HepG2 (cell line): Measurements from ENCODE around the gene P3H3. TPM values are rescaled to one million over a fixed set of nuclear protein-coding genes. Genes with fewer than 3 reads are reported as not detected.
A peak's percentile ranks its signal among the peaks of the same experiment; 100 is the strongest.

Experiments
- HCFC1 ChIP-seq: fragments of 150-350 bp; IDR thresholded peaks from 2 replicates; pipeline ENCODE4 v1.6.1; 2014; ENCODE audit warnings: low read depth, low read length
- MAFF ChIP-seq: IDR thresholded peaks from 2 replicates; pipeline ENCODE4 v1.6.1; 2011; ENCODE audit warnings: low read depth, low read length, improper control_type of control experiment
- MATR3 ChIP-seq: sonication (generic); formaldehyde crosslinking; IDR thresholded peaks from 2 replicates; pipeline ENCODE4 v1.4.0; 2020; ENCODE audit warnings: missing genetic modification reagents
- MIER3 ChIP-seq: IDR thresholded peaks from 2 replicates; pipeline ENCODE4 v1.6.1; 2016; ENCODE audit warnings: missing compliant biosample characterization, borderline replicate concordance
- MXD4 ChIP-seq: IDR thresholded peaks from 2 replicates; pipeline ENCODE4 v1.6.1; 2016; ENCODE audit warnings: mild to moderate bottlenecking, missing biosample characterization, missing genetic modification reagents
- NR2F2 ChIP-seq: IDR thresholded peaks from 2 replicates; pipeline ENCODE4 v1.6.1; 2012; ENCODE audit warnings: low read depth, inconsistent platforms, borderline replicate concordance
- NR2F6 ChIP-seq, 2 experiments: IDR thresholded peaks; 2 replicates each; pipeline ENCODE4 v1.6.1; 2016; ENCODE audit warnings: antibody characterized with exemption in 1 of 2, mild to moderate bottlenecking in 1 of 2
- SNAI1 ChIP-seq: sonication (generic); formaldehyde crosslinking; IDR thresholded peaks from 2 replicates; pipeline ENCODE4 v1.5.0; 2020; ENCODE audit warnings: mild to moderate bottlenecking, missing genetic modification reagents, borderline replicate concordance
- SOX6 ChIP-seq, 2 experiments: fragments of 450-650 bp in 1 of 2; sonication (generic) in 1 of 2; formaldehyde crosslinking in 1 of 2; IDR thresholded peaks; 2 replicates each; pipeline versions ENCODE4 v1.4.0 to v1.6.1; 2017 to 2020; ENCODE audit warnings: antibody characterized with exemption in 1 of 2, mild to moderate bottlenecking in 1 of 2, missing genetic modification reagents in 1 of 2
- U2AF1 ChIP-seq: fragments of 200-400 bp; formaldehyde crosslinking; optimal IDR thresholded peaks from 2 replicates; pipeline ENCODE3; 2017; ENCODE audit warnings: mild to moderate bottlenecking, low read depth, low read length
- XRCC5 ChIP-seq: fragments of 200-400 bp; formaldehyde crosslinking; optimal IDR thresholded peaks from 2 replicates; pipeline ENCODE3; 2017; ENCODE audit warnings: mild to moderate bottlenecking, low read length
- ZFP1 ChIP-seq: IDR thresholded peaks from 2 replicates; pipeline ENCODE4 v1.6.1; 2016
- ZNF124 ChIP-seq: sonication (generic); formaldehyde crosslinking; IDR thresholded peaks from 2 replicates; pipeline ENCODE4 v1.4.0; 2020; ENCODE audit warnings: missing genetic modification reagents
- ZNF205 ChIP-seq: IDR thresholded peaks from 2 replicates; pipeline ENCODE4 v1.6.1; 2018; ENCODE audit warnings: missing biosample characterization, missing genetic modification reagents
- ZNF549 ChIP-seq: sonication (generic); formaldehyde crosslinking; IDR thresholded peaks from 2 replicates; pipeline ENCODE4 v1.5.0; 2020; ENCODE audit warnings: missing genetic modification reagents
- ZNF878 ChIP-seq: sonication (generic); formaldehyde crosslinking; IDR thresholded peaks from 2 replicates; pipeline ENCODE4 v1.8.1; 2023; ENCODE audit warnings: mild to moderate bottlenecking, missing genetic modification reagents, moderate library complexity
- ZNF879 ChIP-seq: sonication (generic); formaldehyde crosslinking; IDR thresholded peaks from 2 replicates; pipeline ENCODE4 v1.8.1; 2023; ENCODE audit warnings: missing genetic modification reagents
- ZNF883 ChIP-seq: sonication (generic); formaldehyde crosslinking; IDR thresholded peaks from 2 replicates; pipeline ENCODE4 v1.5.1; 2020; ENCODE audit warnings: mild to moderate bottlenecking, missing genetic modification reagents; ENCODE audit errors: not compliant biosample characterization
- polyA plus RNA-seq, 8 experiments: library from polyadenylated mRNA; depleted of rRNA in 3 of 8; stranded (reverse) in 7 of 8; unstranded in 1 of 8; fragments of >200 nt; fragmentation: Illumina TruSeq in 4 of 8; extraction: Trizol in 4 of 8; gene quantifications; 2 replicates each; pipeline versions ENCODE4 v1.2.1 to v1.2.3, GENCODE V29; 2011 to 2016; ENCODE audit warnings: low read depth in 4 of 8, missing spikeins in 1 of 8, mixed read lengths in 1 of 8; ENCODE audit not compliant: insufficient read depth in 1 of 8
- total RNA-seq, 5 experiments: library from RNA; depleted of rRNA; stranded (reverse); fragments of >200 nt; fragmentation: Illumina TruSeq; extraction: Trizol; gene quantifications; 2 replicates each; pipeline ENCODE4 v1.2.3, GENCODE V29; 2016; ENCODE audit warnings: low read depth in 1 of 5
- TF ChIP-seq, protein P1 (sequence below): sonication (generic); formaldehyde crosslinking; IDR thresholded peaks from 2 replicates; pipeline ENCODE4 v1.4.0; 2020; ENCODE audit warnings: missing genetic modification reagents, borderline replicate concordance
- TF ChIP-seq, protein P2 (sequence below): sonication (generic); formaldehyde crosslinking; IDR thresholded peaks from 2 replicates; pipeline ENCODE4 v1.4.0; 2020; ENCODE audit warnings: missing genetic modification reagents
- TF ChIP-seq, protein P3 (sequence below): sonication (generic); formaldehyde crosslinking; IDR thresholded peaks from 2 replicates; pipeline ENCODE4 v1.4.0; 2020; ENCODE audit warnings: missing genetic modification reagents
- TF ChIP-seq, protein P4 (sequence below): sonication (generic); formaldehyde crosslinking; IDR thresholded peaks from 2 replicates; pipeline ENCODE4 v1.8.1; 2022; ENCODE audit warnings: low read depth, mild to moderate bottlenecking, missing genetic modification reagents

Gene P3H3
- total and polyA plus RNA-seq, 2 of the 13 experiments (the other 11 are each of a cell fraction or from before 2014, with no cell fraction given): 20.1 to 20.5 TPM

DNA sequence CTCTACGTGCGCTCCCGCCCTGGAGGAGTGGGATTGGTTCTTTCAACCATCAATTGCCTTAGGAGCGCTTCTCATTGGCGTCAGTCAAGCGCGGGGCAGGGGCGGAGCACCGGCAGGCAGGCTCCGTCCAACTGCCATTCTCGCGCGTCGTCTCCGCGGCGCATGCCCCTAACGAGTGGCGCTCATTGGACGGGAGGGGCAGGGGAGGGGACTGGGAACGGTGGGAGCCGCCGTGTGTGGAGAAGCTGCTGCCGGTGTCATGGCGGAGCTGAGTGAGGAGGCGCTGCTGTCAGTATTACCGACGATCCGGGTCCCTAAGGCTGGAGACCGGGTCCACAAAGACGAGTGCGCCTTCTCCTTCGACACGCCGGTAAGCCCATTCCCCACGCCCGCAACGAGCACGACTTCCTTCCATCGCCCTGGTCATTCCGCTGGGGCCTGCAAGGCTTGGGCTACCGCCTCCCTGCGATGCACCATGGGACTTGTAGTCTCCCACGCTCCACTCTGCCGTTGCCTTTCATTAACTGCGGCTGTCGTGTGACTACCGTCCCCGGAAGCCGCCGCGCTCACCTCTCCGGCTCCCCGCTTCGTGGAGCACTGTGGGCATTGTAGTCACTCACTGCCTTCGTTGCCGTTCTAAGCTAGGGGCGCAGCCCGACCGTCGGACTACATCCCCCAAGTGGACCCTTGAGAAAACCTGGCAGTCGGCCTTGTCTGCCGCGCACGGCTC lies 23.9 kb downstream of the P3H3 start, which contains the start of gene USP5 (continued):
- TF ChIP-seq, protein P1, sequence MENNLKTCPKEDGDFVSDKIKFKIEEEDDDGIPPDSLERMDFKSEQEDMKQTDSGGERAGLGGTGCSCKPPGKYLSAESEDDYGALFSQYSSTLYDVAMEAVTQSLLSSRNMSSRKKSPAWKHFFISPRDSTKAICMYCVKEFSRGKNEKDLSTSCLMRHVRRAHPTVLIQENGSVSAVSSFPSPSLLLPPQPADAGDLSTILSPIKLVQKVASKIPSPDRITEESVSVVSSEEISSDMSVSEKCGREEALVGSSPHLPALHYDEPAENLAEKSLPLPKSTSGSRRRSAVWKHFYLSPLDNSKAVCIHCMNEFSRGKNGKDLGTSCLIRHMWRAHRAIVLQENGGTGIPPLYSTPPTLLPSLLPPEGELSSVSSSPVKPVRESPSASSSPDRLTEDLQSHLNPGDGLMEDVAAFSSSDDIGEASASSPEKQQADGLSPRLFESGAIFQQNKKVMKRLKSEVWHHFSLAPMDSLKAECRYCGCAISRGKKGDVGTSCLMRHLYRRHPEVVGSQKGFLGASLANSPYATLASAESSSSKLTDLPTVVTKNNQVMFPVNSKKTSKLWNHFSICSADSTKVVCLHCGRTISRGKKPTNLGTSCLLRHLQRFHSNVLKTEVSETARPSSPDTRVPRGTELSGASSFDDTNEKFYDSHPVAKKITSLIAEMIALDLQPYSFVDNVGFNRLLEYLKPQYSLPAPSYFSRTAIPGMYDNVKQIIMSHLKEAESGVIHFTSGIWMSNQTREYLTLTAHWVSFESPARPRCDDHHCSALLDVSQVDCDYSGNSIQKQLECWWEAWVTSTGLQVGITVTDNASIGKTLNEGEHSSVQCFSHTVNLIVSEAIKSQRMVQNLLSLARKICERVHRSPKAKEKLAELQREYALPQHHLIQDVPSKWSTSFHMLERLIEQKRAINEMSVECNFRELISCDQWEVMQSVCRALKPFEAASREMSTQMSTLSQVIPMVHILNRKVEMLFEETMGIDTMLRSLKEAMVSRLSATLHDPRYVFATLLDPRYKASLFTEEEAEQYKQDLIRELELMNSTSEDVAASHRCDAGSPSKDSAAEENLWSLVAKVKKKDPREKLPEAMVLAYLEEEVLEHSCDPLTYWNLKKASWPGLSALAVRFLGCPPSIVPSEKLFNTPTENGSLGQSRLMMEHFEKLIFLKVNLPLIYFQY (CRISPR knock-in tag): no peak
- TF ChIP-seq SOX6 (IDR thresholded peaks at IDR 0.05): no peak
- TF ChIP-seq SOX6 (CRISPR knock-in tag; IDR thresholded peaks at IDR 0.05): no peak
- TF ChIP-seq ZNF124 (CRISPR knock-in tag): no peak; the same call in 1 of the 2 replicates
- TF ChIP-seq ZNF549: no peak
- no peak for TF ChIP-seq XRCC5
- TF ChIP-seq ZNF883 (CRISPR knock-in tag): no peak
- no peak for TF ChIP-seq NR2F6 (IDR thresholded peaks at IDR 0.05)
- TF ChIP-seq NR2F6 (CRISPR knock-in tag; IDR thresholded peaks at IDR 0.05): no peak
- no peak; the same call in 1 of the 2 replicates for TF ChIP-seq ZNF879
- TF ChIP-seq MIER3 (CRISPR knock-in tag): 0 out of 2 replicates have a peak, but pooled peaks have one; percentile 17
- TF ChIP-seq, protein P2, sequence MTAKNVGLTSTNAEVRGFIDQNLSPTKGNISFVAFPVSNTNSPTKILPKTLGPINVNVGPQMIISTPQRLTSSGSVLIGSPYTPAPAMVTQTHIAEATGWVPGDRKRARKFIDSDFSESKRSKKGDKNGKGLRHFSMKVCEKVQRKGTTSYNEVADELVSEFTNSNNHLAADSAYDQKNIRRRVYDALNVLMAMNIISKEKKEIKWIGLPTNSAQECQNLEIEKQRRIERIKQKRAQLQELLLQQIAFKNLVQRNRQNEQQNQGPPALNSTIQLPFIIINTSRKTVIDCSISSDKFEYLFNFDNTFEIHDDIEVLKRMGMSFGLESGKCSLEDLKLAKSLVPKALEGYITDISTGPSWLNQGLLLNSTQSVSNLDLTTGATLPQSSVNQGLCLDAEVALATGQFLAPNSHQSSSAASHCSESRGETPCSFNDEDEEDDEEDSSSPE (CRISPR knock-in tag): no peak
- TF ChIP-seq MATR3 (CRISPR knock-in tag): no peak
- peak; percentile 75 for TF ChIP-seq MXD4 (CRISPR knock-in tag)
- TF ChIP-seq NR2F2: peak; percentile 34; the same call in 1 of the 2 replicates
- TF ChIP-seq ZFP1 (CRISPR knock-in tag): no peak
- peak; percentile 100 for TF ChIP-seq HCFC1
- peak; percentile 15; the same call in 1 of the 2 replicates for TF ChIP-seq MAFF
- TF ChIP-seq, protein P3, sequence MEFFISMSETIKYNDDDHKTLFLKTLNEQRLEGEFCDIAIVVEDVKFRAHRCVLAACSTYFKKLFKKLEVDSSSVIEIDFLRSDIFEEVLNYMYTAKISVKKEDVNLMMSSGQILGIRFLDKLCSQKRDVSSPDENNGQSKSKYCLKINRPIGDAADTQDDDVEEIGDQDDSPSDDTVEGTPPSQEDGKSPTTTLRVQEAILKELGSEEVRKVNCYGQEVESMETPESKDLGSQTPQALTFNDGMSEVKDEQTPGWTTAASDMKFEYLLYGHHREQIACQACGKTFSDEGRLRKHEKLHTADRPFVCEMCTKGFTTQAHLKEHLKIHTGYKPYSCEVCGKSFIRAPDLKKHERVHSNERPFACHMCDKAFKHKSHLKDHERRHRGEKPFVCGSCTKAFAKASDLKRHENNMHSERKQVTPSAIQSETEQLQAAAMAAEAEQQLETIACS (CRISPR knock-in tag): no peak
- TF ChIP-seq ZNF878 (CRISPR knock-in tag): no peak
- no peak for TF ChIP-seq SNAI1 (CRISPR knock-in tag)
- no peak for TF ChIP-seq ZNF205 (CRISPR knock-in tag)
- TF ChIP-seq U2AF1: no peak
- TF ChIP-seq, protein P4, sequence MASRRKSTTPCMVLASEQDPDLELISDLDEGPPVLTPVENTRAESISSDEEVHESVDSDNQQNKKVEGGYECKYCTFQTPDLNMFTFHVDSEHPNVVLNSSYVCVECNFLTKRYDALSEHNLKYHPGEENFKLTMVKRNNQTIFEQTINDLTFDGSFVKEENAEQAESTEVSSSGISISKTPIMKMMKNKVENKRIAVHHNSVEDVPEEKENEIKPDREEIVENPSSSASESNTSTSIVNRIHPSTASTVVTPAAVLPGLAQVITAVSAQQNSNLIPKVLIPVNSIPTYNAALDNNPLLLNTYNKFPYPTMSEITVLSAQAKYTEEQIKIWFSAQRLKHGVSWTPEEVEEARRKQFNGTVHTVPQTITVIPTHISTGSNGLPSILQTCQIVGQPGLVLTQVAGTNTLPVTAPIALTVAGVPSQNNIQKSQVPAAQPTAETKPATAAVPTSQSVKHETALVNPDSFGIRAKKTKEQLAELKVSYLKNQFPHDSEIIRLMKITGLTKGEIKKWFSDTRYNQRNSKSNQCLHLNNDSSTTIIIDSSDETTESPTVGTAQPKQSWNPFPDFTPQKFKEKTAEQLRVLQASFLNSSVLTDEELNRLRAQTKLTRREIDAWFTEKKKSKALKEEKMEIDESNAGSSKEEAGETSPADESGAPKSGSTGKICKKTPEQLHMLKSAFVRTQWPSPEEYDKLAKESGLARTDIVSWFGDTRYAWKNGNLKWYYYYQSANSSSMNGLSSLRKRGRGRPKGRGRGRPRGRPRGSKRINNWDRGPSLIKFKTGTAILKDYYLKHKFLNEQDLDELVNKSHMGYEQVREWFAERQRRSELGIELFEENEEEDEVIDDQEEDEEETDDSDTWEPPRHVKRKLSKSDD: 0 out of 2 replicates have a peak, but pooled peaks have one; percentile 61
